GM19455 (cell line): Measurements from ENCODE around the gene CES2.

Experiments
- ATAC-seq: cut with Tn5 transposase; IDR thresholded peaks from one replicate; pipeline ENCODE4 v1.9.1; 2021; ENCODE audit not compliant: unreplicated experiment

Gene CES2

DNA sequence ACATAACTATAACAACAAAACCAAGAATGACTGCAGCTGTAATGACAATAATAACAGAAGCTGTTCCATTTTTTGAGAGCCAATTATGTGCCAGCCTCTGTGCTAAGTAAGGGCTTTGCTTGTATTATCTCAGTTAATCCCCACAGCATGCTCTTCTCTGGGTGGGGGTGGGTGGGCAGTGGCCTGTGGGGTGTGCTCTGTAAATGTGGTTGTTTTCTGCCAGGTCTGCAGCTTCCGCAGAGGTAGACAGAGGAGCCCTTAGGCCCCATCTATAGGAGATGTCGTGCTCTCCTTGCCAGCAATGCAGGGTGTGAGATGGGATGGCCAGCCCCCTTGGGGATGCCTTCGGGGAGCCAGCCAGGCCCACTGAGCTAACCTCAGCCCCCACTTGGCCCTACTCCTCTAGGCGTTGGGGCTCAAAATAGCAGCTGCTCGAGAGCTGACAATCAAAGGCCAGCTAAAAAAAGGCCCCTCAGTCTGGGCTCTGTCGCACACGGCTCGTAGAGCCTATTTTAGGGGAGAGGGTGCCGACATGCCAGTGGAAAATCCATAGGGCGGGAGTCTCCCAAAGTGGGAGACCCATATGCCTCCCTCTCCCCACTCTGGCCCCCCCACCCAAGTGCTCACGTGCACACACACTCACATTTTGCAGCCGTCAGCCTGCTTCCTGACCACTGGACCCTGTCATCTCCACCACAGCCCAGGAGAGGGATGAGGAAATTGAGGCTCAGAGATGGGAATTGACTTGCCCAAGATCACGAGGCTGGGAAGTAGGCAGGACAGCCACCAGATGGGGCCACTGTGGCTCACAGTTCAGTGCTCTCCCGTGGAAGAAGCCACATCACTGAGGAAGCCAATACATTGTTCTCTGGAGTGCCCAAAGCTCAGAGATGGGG, 32.4 kb upstream of the CES2 start:
- ATAC-seq = no peak

DNA sequence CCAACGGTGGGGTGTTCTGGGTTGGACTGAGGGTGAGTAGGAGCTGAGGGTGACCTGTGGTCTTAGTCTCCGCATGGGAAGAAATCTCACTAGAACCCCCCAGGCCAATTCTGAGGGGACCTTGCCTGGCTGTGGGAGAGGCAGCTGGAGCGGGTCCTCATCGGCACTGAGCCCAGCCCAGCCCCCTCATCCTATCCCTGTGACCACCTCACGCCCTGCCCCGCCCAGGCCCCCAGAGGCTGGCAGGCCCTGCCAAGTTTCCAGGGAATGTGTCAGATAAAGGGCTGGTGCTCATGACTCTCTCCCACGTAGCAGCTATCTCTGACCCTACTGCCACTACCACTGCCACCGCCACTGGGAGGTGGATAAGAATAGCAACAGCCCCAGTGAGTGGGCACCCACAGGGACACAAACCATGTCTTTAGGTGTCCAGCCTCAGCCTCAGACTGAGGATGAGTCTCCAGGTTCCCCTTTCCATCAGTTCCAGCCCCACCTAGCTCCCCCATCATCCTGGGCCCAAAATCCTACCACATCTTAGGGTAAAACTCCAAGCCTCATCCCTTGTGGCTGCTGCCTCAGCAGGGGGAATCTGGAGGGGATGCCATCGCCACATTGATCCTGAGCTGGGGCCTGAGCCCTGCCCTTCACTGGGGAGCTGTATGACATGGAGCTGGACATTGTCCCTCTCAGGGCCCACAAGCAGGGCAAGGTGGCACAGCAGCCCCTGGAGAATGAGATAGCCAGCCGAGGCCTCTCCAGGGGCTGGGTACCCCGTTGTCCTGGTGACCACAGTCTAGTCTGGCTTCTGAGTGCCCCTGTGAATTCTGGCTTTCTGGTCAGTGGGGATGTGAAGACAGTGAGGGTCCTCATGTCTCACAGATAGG, 31.5 kb upstream of the CES2 start:
- no peak for ATAC-seq

DNA sequence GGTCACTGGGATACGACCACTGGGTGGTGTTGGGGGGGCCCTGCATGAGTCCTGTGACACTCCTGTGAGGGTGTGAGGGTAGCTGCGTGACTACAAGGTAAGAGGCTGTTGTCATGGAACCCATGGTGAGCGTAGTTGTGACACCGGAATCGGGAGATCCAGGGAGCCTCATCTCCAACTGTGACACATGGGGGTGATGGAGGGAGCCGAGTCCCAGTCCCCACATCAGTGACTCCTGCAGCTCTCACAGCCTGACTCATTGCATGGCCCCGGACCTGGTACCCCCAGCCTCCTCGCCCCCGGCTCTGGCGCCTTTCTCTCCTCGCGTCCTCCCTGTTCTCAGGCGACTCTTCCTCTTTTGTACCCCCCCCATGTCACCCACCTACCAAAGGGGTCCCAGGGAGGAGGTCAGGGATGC, 30.9 kb upstream of the CES2 start:
- no peak for ATAC-seq

DNA sequence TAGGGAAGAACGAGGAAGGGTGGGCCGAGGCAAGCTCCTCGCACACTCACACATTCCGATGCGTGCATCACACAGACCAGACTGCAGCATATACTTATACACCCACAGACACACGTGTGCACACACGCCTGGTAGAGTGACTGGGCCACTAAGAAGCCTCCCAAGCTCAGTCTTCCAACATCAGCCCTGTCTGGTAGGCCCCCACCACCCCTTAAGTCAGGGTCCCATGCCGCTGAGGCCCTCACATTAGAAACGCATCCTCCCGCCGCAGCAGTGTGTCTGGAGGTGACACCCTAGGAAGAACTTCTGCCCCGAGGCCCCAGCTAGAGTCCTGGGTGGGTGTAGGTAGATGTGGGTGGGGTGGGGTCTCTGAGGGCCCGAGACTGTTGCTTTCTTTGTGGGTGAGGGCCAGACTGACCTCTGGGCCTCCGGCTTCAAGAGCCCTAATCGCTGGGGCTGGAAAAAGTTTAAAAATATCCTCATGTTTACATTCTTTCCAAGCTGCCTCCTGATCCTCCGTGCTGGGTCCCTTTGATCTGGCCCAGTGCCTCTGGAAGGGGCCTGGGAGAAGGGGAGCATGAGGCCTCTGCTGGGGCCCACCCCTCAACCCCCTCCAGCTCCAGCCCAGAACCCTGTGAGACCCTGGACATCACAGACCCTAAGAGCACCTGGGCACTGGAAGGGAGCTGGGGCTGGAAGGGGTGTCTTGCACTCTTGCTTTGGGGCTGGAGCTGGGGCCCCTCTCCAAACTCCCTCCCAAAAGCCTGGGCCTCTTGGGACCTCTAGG, 30.3 kb upstream of the CES2 start:
- no peak for ATAC-seq

DNA sequence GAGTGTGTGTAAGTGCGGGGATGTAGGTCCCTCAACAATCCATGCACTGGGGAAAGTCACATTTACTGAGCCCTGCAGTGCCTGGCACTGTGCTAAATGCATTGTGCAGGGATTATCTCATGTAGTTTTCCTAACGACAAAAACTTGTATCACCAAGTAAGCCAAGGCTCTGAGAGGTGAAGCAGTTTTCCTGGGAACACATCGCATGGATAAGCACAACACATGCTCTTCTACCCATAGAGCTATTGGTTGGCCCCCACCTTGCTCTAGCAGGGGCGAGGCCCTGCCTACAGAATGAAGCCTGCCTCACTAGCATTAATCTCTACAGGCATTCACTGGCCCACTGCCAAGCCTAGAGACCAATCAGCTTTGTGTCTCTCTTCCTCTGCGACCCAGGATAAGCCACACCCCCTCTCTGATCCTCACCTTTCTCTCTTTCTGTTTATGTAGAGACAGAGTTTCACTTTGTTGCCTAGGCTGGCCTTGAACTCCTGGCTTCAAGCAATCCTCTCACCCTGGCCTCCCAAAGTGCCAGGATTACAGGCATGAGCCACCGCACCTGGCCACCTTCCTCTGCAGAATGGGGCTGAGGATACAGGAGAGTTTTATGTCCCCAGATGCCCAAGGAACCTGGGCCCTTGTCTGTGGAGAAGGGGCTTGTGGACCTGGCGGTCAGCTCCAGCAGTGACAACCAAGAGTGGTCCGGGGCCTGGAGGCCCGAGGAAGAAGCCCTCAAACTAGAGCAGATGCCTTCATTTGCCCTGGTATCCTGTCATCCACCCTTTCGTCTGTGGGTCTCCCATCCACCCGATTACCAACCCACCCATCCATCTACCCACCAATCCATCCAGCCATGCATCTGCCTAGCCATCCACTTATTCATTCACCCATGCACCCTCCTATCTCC, 29.4 kb upstream of the CES2 start:
- ATAC-seq = no peak

DNA sequence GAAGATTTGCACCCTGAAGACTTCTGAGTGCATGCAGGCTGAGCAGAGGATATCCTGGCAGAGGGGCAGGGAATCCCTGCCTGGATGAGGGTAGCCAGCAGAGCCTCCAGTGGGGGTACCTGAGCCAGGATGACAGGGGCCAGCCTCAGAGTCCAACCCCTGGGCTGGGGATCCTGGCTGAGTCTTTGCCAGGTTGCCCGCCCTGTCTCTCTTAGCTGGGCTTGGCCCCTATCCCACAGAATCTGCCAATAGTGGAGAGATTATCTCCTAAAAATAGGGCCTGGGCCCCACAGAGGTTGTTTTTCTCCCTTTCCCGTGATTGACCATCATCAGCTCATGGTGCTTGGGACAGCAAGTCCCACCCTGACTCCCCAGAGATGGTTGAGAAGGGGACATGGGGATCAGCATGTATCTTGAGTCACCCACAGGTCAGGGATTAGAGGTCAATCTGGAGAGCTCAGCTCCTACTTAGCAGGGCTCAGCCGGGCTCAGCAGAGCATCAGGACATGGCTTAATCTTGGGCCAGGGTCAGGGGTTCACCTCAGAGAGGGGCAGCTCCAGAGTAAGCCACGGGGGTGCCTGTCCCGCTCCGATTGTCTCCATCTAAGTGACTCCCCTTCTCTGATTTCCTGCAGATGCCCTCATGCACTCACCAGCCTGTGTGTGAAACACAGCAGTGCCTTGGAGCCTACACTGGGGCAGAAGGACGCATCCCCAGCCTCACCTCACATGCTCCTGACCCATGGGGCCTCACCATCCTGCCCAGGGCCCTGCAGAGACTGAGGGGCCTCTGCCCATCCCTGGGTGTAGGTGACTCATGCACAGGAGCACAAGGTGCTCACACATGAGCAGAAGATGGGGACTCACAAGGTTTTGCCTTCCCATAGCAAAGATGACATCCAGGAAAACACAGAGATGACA, 28.1 kb upstream of the CES2 start:
- no peak for ATAC-seq

DNA sequence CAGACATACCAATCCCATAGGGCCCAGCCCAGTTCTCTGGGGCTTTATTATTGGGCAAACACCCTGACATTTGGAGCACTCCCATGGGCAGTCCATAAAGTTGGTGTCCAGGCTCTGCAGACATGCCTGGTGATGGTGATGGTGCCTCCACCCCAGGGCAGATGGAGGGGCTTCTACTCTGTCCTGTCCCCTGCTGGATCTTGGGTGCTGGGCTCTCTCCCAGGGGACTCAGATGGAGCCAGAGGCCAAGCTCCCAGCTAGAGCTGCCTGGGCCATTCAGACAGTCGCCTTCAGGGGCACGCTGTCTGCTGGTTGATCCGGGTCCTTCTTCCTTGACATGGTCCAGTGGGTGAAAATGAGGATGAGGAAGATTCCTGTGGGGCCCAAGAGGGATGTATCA, 27.2 kb upstream of the CES2 start:
- ATAC-seq = no peak

DNA sequence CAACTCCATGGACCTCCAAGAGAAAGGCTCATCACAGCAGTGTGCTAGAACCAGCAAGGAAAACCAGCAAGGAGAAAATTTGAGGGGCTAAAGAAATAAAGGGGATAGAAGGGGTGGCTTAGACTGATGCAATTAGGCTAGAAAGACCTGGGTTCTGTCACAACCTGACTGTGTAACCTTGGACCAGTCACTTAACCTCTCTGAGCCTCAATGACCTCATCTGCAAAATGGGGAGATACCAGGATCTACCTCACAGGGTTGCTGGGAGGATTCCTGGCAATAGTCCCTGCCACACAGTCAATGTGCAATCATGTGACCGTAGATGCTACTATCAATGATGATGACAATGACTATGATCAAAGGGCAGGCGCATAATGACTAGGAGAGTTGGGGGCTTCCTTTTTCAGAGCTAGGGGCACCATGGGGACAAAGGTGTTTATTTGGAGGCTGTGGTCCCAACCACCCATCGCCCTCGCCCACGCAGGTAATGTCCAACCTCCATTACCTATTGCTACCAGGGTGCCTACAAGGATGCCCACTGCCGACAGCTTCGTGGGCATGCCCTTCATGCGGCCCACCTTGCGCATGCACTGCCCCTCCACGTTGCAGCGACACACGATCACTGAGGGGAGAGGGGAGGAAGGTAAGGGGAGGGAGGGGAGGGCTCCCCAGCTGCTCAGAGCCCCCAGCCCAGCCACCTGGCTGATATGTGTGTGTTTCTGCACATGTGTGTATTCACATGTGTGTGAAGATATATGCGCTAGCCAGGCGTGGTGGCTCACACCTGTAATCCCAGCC, 26.4 kb upstream of the CES2 start:
- no peak for ATAC-seq

DNA sequence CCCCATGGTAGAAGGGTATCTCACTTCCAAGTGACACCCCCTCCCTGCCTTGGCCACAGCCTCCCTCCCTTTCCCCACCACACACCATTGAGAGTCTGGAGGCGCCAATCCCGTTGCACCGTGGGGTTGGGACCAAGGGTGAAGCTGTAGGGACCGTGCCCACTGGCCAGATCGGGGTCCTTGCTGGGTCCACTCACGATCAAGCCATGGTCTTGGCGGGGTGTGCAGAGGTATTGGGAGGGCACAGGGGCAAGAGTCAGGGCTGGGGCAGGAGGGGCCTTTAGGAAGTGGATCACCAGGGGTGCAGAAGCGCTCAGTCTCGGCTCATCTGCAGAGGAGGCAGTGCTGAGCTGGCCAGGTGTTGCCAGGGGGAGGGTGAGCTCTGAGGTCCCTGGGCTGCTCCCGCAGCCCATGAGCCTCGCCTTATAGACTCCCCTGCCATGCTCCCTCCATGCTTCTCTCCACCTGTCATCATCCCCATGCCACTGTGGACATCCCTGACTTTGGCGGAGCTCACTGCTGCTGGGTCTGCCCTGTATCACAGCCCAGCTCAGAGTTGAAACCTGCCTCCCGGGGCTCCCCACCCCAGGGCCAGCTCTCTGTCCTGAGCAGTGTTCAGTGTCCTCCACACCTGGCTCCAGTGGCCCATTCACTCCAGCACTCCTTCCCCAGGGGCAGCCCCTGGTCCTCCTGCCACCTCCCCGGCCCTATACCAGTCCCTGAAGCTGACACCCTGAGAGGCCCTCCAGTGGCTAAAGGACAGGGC, 25.0 kb upstream of the CES2 start:
- no peak for ATAC-seq

DNA sequence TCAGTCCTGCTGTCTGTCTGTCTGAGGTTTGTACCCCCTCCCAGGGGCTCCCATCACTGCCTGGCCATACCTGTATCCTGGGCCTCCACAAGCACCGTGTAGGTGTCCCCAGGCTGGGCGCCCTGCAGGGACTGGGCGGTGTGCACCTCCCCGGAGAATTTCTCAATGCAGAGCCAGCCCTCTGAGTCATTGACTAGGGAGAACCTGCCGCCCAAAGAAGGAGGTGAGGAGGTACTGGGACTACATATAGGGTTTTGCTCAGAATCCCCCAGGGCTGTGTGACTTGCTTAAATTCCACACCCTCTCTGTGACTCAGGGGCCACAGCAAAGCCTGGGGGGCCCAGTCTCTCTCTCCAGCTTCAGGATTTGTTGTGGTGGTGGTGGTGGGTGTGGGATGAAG, 24.2 kb upstream of the CES2 start:
- ATAC-seq = no peak

DNA sequence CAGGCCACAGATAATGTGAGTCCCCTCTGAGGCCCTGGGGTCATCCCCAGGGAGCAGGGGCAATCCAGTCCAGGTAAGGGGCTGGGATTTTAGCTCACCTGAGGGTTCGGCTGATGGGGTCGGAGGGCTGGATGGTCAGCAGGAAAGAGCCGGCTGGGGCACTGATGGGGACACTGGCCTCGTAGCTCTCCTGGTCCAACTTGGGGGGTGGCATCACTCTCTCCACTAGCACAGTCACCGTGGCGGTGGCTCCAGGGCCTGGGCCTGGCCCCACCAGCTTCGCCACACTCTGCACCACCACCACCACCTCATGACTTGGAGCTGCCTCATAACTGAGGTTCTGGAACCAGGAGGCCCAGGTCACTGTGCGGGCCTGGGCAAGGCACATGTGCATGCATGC, 23.5 kb upstream of the CES2 start:
- ATAC-seq = no peak

DNA sequence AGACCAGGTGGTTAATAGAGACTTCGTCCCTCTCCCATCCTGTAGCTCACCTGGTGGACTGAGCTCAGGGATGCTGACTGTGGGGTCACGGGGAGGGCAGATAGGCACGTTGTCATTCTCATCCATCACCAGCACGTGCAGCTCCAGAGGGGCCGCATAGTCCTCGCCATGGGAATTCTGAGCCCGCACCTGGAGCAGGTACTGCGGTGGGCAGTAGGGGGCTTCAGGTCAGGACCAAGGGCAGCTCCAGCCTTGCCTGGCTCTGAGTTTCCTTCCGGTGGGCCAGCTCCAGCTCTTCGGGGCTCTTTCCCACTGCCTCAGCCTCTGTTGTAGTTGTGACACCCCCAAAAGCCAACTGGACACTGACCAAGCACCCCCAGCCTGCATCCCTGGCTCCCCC, 22.2 kb upstream of the CES2 start:
- ATAC-seq = no peak

DNA sequence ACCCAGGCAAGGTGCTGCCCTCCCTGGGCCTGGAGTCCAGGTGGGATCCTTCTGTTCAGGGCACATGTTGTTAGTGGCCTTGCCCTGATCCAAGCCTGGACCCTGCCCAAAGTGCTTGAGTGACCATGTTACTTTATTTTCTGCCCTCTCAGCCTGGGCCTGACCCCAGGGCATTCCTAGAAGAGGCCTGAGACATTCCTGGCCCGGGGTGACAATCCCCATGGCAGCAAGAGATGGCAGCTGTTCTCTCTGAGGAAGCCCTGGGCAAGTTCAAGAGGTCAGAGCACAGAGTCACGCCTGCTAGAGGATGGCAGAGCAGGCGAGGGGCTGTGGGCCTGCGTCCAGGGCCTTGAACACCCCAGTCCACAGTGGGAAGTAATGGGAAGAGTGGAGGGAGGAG, 21.6 kb upstream of the CES2 start:
- no peak for ATAC-seq

DNA sequence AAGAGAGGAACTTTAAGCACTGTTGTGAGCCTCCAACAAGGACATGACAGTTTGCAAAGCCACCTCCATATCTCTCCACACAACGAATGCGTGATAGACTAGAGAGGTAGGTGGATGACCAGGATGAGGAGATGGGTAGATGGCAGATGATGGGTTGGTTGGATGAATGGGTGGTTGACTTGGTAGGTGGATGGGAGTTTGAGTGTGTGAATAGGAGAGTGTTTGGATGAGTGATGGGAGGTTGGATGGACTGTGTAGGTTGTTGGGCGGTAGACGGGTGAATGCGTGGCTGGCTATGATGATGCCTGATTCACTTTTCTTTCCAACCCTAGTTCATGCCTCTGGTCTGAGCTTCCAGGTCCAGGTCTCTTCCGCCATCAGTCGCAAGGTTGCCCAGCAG, 20.8 kb upstream of the CES2 start:
- no peak for ATAC-seq

DNA sequence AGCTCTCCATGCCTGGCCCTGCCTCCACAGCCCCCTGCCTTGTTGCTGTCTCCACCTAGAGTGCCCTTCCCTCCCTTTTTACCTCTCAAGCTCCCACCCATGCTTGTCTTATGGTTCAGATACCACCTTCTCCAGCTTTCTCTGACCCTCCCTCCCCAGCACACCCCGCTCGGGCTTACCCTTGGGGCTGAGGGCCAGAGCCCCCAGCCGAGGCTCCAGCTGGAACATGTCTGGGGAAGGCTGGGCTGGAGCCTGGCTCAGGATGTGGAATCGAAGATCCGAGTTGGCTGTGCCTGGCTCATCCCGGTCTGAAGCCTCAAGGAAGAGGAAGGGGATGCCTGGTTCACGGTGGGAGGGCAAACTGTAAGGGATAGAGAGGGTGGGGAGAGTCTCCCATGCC, 20.3 kb upstream of the CES2 start:
- ATAC-seq = no peak

DNA sequence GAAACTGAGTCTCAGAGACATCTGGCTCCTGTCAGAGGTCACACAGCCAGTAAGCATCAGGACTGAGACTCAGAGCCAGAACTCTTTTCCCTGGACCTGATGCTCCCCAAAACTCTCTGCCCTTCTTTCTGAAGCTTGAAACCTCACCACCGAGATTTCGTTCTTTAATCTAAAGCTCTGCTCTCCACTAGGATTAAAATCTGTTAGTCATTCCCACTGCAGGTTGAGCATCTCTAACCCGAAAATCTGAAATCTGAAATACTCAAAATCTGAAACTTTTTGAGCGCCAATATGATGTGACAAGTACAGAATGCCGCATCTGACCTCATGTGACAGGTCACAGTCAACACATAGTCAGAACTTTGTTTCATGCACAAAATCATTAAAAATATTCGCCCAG, 18.8 kb upstream of the CES2 start:
- ATAC-seq = no peak

DNA sequence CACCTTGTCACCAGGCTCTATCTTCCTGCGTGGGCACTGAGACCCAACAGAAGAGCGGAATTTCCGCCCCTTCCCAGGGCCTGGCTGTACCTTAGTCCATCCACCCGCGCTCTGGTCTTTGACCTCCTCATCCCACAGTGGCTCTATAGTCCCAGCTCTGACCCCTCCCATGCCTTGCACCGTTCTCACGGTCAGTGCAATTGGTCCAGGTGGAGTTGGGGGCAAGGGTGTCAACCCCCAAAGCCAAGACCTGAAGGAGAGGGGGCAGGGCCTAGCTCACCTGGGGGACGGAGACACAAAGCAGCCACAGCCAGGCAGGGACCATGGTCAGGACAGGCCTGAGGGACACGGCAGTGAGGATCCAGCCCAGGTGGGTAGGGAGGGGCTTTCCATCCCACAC, 17.6 kb upstream of the CES2 start:
- ATAC-seq = no peak

DNA sequence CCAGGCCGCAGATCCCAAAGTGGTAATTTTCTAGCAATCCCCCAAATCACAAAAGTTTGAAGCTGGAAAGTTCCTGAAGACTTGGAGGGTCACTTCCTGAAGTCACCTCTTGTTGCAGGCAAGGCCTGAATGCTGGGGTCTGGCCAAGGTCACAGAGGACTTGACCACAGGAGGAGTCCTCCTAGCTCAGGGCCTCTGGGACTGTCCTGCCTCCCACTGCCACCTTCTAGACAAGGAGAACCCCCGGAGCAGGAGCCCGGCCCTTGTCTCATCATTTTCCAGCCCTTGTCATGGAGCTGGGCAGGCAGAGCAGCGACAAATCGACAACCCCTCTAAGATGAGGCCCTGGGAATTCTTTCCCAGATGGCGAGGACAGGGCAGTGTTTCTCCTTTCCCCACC, 17.0 kb upstream of the CES2 start:
- no peak for ATAC-seq
